Stimulated activated CD4-positive, alpha-beta T cell treated with anti-CD3 and anti-CD28 coated beads, TNF-alpha, amount 100 ng/mL, for 1 hour (primary cell): ENCODE results near the gene JAML.
A peak's percentile ranks its signal among the peaks of the same experiment; 100 is the strongest.

Source experiments
- DNase-seq, 3 donors: peaks; one replicate each; pipeline ENCODE4 v3.0.0-alpha.2; 2020; ENCODE audit warnings: low read depth in 3 of 3, low spot score in 1 of 3

JAML gene

GRCh38 chr11:118240999-118241763 lies 16.4 kb upstream of the JAML start:
- peak in 1 of 3 donors; percentile 63 for DNase-seq

GRCh38 chr11:118239509-118240205 lies 14.8 kb upstream of the JAML start:
- no peak for DNase-seq

- DNase-seq, result no peak
Observed at GRCh38 chr11:118238929-118239328, 14.1 kb upstream of the JAML start.

- DNase-seq, result no peak
Observed at GRCh38 chr11:118238421-118238820, 13.6 kb upstream of the JAML start.

GRCh38 chr11:118236170-118236569 lies 11.4 kb upstream of the JAML start:
- DNase-seq, result no peak

- DNase-seq, result no peak
Observed at GRCh38 chr11:118234833-118235232, 10.0 kb upstream of the JAML start.

- DNase-seq, result no peak
Observed at GRCh38 chr11:118233850-118234249, 9.0 kb upstream of the JAML start.

- DNase-seq, result no peak
Observed at GRCh38 chr11:118233377-118233776, 8.6 kb upstream of the JAML start.

GRCh38 chr11:118232659-118233058 lies 7.8 kb upstream of the JAML start:
- no peak for DNase-seq

- no peak for DNase-seq
Observed at GRCh38 chr11:118231461-118231860, 6.7 kb upstream of the JAML start.

- DNase-seq, result no peak
Observed at GRCh38 chr11:118230088-118230487, 5.3 kb upstream of the JAML start.

GRCh38 chr11:118229274-118229847 lies 4.5 kb upstream of the JAML start:
- no peak for DNase-seq

- DNase-seq, result no peak
Observed at GRCh38 chr11:118227865-118228785, 3.3 kb upstream of the JAML start.

- no peak for DNase-seq
Observed at GRCh38 chr11:118226781-118227180, 2.0 kb upstream of the JAML start.

GRCh38 chr11:118226296-118226695 lies 1.5 kb upstream of the JAML start:
- no peak for DNase-seq

GRCh38 chr11:118223992-118224391 lies 819 bp downstream of the JAML start:
- DNase-seq, result no peak

GRCh38 chr11:118223570-118223969 lies 1.2 kb downstream of the JAML start:
- no peak for DNase-seq

- no peak for DNase-seq
Observed at GRCh38 chr11:118222437-118222836, 2.4 kb downstream of the JAML start.

- DNase-seq, result no peak
Observed at GRCh38 chr11:118221419-118221818, 3.4 kb downstream of the JAML start.

GRCh38 chr11:118219732-118220131 lies 5.1 kb downstream of the JAML start:
- DNase-seq, result no peak

- DNase-seq, result no peak
Observed at GRCh38 chr11:118219244-118219643, 5.6 kb downstream of the JAML start.
